ENCODE results near the gene SH3BP5L.
"Not testable (repeated sequence)": the region's sequence is repeated elsewhere in the genome, so short reads cannot be mapped to it uniquely, and the experiment has no call there.

SH3BP5L gene

DNA sequence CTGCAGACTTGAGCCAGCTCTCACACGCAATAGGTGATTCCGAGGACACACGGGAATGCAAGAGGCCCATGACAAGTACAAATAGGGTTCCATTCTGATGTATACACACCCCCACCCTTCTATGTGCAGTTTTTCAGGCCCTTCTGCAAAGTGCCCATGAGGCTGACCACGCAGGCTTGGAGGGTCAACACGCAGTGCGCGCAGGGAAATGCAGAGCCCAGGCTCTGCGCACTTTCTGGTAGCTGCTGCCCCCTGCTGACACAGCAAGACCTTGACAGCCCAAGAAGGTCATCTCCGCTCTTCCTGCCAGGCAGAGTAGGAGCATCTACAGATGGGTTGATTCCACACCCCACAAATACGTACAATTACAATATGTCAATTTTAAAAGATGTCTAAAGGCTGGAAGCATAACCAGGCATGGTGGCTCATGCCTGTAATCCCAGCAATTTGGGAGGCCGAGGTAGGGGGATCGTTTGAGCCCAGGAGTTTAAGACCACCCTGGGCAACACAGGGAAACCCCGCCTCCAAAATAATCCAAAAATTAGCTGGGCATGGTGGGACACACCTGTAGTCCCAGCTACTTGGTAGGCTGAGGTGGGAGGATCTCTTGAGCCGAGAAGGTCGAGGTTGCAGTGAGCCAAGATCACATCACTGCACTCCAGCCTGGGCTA lies 18.5 kb downstream of the SH3BP5L start:
- no peak for FAIRE-seq

DNA sequence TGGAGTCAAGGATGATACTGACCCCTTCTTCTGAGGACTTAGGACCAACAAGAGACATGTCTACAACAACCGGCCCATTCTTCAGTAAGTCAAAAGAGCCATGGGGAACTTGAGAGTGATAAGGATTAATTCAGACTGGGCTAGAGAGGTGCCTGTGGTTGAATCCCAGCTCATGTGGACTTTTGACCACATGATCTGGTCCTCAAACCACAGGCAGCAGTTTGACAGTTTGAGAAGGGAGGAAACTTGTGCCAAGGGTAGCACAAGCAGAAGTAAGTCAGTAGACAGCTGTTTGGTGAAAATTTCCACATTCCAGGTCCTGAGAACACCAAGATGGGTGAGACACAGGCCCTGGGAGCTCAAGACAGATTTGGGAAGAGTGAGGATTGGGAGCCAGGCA lies 19.8 kb downstream of the SH3BP5L start:
- no peak for FAIRE-seq

DNA sequence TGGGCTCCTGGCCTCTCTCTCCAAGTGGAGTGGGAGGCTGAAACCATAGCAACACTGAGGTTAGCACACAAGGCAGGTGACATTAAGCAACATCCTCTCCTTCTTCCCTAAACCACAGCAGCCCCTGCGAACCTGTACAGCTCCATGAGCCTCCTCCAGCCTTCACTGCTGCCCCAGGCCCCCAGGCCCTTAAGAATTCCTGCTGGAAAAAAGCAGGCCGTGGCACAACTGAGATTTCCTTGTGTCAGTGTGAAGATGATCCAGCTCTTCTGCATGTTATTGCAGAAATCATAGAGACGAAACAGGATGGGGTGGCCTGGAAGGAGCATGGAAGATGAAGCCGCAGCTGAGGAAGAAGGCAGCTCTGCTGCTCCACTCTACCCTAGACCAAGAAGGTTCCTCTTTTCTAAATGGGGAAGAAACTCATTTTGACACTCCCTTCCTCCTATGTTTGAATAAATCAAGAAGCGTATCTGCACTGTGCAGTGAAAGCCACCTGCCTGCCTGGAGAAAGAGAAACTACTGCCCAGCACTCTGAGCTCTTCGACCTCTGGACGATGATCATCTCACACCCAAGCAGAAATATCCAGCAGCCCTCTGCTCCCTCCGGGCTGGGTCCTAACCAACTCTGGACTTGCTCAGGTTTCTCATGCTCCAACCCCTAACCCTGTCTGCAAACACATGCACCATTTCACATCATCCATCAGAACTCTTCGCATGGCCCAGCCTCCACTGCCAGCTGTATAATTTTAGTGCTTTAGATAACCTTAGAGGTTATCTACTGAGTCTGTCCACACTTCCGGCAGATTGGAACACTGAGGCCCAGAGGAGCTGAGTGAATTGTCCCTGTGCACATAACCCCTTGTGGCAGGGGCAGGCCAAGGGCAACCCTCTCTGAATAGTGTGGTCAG lies 20.7 kb downstream of the SH3BP5L start:
- FAIRE-seq = no peak

DNA sequence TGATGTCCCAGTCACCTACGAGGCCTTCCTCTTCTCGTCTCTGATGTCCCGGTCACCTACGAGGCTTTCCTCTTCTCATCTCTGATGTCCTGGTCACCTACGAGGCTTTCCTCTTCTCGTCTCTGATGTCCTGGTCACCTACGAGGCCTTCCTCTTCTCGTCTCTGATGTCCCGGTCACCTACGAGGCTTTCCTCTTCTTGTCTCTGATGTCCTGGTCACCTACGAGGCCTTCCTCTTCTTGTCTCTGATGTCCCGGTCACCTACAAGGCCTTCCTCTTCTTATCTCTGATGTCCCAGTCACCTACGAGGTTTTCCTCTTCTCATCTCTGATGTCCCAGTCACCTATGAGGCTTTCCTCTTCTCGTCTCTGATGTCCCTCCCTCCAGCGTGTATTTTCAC lies 22.2 kb downstream of the SH3BP5L start:
- FAIRE-seq = not testable (repeated sequence)

DNA sequence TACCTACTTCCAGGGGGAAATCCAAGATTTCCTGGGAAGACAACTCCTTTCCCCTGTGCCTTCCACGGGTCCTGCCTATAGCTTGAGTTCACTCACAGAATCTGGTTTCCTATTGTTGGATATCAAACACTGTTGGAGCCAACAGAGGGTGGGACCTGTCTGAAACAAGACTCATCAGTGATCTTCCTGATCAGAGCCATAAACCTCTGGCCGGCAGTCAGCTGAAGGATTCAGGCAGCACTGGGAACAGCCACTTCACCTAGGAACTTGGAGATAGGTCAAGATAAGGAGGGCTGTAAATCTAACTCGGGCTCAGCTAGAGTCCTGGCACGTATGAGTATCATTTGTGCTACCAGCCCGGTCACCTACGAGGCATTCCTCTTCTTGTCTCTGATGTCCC lies 23.3 kb downstream of the SH3BP5L start:
- FAIRE-seq = no peak

DNA sequence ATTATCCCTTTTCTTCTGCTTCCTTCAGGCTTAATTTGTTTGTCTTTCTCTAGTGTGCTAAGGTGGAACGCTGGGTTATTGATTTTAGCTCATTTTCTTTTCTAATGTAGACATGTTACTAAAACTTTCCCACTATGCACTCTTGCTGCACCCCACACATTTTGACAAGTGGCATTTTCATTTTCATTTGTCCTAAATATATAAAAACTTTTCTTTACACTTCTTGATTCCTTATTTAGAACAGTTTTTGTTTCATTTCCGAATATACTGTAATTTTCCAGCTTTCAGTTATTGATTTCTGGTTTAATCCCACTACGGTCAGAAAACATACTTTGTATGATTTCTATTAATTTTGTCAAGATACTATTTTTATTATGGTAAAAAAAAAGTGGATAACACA lies 25.3 kb downstream of the SH3BP5L start:
- FAIRE-seq = no peak

DNA sequence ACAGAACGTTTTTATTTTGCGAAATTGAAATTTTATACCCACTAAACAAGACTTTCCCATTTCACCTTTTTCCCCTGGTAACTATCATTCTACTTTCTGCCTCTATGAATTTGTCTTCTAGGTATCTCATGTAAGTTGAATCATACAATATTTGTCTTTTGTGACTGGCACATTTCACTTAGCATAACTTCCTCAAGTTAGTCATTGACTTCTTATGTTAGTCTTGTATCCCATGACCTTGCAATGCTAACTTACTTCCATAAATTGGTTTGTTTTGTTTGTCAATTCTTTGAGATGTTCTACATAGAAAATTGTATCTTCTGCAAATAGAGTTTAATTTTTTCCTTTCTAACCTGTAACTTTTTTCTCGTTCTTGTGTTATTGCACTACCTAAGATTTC lies 26.9 kb downstream of the SH3BP5L start:
- no peak for FAIRE-seq

DNA sequence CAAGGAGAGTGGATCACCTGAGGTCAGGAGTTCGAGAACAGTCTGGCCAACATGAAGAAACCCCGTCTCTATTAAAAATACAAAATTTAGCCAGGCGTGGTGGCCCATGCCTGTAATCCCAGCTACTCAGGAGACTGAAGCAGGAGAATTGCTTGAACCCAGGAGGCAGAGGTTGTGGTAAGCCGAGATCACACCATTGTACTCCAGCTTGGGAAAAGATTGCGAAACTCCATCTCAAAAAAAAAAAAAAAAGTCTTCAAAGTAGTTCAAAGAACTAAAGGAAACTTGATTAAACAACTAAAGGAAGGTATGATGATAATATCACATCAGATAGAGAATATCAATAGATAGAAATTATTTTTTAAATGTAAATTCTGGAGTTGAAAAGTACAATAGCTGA lies 31.1 kb downstream of the SH3BP5L start:
- not testable (repeated sequence) for FAIRE-seq

DNA sequence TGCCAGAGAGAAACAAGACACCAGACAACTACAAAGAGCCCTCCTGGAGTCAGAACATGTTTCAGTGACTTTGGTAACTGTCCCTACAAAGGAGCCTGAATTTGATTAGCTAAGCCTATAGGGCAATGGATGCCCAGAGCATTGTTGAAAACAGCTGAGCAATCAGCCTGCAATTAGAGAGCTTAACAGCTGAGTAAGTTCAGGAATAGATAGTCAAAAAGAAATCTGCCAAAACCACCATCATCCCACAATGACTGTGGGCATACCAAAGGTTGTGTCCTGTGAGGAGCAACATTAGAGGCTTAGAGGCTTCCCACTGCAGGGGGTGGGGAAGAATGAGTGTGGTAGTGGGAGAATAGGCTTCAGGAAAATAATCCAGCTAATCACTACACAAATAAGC lies 32.1 kb downstream of the SH3BP5L start:
- FAIRE-seq = no peak

DNA sequence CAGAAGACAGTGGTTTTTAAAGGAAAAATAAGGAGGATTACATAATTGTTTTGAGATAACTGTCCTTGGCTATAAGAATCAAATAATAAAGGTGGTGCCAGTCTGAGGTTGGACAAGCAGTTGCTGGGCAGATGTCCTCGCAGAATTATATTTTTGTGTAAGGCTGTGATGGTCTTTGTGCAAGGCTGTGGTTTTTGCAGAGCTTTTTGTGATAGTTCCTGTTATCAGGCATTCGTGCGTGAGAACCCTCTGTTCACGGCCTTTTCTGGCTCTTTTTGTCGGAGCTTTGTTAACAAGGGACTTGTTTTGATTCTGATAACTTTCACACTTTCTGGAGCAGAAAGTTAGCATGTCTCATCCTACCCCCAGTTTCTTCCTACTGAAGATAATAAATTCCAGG lies 33.4 kb downstream of the SH3BP5L start:
- FAIRE-seq = no peak

DNA sequence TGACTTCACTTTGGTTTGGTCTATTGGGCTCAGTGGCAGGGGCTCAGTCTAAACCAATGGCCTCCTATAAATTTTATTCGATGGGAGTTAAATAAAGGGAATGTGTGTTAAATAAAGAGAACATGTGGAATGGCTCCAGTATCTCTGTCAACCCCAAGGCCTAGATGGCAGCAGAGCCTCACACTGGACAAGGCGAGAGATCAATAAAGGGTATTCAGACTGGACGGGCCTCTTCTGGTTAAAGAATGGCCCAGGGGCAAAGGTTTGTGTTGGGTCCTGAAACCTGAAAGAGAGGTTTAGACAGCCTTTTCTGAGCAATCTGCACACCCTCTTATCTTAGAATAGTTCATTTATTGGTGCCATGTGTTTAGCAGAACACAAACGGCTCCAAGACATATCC lies 34.7 kb downstream of the SH3BP5L start:
- FAIRE-seq = no peak

DNA sequence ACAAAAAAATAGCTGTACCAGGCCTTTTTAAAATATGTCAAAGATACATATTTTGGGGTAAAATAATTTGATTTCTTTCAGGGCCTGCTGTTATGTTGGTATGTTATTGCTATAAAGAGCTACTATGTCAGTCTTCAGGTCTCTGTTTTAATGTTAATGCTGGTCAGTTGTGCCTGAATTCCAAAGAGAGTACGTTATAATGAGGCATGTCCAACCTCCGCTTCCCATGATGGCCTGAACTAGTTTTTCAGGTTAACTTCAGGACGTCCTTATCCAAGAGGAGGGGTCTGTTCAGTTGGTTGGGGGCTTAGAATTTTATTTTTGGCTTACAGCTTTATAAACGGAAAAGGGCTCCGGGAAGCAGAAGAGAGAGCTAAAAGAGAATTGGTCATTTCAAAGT lies 35.3 kb downstream of the SH3BP5L start:
- no peak for FAIRE-seq

DNA sequence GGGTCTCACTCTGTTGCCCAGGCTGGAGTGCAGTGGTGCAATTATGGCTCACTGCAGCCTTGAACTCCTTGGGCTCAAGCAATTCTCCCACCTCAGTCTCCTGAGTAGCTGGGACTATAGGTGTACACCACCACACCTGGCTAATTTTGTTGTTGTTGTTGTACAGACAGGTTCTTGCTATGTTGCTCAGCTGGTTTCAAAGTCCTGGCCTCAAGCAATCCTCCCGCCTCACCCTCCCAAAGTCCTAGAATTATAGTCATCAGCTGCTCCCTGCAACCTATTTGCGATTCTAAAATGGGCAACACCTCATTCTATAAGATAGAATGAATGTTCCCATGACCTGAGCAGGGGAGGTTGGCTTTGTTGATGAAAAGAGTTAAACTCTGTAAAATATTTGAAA lies 36.4 kb downstream of the SH3BP5L start:
- not testable (repeated sequence) for FAIRE-seq

DNA sequence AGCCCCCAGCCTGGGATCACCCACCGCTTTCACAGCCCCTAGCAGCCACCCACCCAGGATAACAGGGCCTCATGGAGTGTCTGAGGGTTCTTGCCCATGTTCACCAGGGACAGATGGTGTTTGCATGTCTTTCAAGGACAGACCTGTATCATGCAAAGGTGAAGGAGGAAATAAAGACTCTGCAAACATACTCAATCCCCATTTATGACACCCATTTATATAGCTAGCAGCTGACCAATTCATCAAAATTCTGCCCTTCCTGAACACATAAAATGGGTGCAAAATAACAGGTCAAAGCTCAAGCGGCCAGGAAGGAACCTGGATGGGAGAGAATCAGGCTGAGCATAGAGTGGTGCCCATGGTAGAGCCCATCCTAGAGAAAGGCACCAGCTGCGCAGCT lies 37.4 kb downstream of the SH3BP5L start:
- no peak for FAIRE-seq

DNA sequence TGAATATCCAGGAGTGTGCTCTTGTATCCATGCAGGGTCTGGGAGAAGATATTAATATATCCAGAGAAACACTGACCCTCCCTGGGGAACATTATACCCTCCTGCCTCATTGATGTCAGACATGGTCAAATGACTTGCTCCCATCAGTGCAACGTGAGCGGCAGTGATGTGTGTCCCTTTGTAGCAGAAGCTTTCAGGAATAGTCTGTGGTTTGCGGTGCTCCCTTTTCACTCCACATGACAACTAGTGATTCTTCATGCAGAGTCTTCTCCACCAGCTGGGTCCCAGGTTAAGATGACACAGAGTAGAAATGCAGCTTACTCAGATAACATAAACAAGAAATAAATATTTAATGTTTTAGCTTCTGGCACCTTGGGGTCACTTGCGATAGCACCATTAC lies 38.3 kb downstream of the SH3BP5L start:
- no peak for FAIRE-seq

DNA sequence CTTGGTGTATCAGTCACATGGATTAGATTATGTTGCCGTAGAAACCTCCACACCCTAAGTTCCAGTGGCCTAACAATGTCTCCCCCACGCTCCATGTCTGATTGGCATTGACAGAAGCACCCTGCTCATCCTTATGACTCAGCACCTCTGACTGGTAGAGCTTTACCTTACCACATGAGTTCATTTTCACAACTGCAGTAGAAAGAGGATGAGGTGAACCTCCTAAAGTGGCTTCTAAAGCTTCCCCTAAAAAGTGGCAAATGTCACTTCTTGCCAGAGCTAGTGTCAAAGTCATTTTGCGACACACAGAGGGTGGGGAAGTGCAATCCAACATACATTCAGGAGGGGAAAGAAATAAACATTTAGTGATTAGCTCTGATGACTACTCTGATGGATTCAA lies 39.6 kb downstream of the SH3BP5L start:
- FAIRE-seq = no peak

DNA sequence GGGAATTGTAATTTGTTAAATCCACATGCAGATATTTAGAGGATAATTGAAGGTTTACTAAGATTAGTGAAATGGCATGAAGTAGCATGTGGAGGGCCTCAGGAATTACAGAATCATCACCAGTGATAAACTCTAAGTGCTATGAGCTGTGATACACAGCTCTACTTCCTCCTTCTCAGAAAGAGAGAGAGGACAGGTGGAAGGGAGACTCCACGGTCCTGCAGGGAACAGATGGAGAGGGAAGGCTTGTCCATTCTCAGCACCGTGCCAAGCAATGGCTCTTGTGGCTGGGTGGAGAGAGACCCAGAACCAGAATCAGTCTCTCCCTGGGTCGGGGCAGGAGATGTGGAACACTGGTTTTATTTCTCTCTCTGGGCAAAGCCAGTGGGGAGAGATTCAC lies 42.3 kb downstream of the SH3BP5L start:
- FAIRE-seq = no peak

DNA sequence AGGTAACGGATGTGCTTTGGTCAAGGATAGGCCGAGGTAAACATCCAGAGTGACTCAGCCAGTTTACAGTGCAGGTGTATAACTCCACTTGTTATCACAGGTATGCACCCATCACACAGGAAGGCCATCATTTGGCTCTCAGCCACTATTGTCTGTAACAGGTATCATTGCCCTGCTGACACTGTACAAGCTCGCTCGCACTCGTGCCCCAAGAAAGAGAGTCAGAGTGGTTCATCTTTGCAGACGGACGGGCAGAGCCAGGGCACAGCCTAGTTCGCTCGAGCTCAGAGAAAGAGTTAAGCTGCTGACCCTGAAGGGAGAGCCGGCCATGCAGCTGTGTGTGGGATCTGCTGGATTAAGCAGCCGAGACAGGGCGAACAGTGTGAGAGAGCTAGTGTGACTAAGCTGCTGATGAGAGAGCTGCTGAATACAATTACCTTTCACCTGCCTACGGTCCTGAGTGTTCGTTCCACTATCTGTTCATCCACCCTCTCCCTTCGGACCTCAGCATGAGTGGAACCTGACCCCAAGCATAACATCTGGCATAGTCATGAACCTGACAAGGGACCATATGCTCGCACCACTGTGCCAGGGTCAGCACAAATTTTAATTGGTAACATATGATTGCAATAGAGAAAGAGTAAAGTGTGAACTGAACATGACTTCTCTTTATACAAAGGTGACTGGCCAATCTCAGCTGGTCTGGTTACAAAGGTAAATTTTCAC lies 43.1 kb downstream of the SH3BP5L start:
- no peak for FAIRE-seq

DNA sequence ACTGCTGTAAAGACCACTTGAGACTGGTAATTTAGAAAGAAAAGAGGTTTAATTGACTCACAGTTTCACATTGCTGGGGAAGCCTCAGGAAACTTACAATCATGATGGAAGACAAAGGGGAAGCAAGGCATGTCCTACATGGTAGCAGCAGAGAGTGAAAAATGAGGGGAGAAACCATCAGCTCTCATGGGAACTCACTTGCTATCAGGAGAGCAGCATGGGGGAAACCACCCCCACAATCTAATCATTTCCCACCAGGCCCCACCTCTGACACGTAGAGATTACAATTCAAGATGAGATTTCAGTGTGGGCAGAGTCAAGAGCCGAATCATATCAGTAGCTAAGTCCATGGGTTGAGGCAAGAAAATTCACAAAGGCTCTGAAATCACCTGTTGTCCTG lies 46.4 kb downstream of the SH3BP5L start:
- FAIRE-seq = no peak

DNA sequence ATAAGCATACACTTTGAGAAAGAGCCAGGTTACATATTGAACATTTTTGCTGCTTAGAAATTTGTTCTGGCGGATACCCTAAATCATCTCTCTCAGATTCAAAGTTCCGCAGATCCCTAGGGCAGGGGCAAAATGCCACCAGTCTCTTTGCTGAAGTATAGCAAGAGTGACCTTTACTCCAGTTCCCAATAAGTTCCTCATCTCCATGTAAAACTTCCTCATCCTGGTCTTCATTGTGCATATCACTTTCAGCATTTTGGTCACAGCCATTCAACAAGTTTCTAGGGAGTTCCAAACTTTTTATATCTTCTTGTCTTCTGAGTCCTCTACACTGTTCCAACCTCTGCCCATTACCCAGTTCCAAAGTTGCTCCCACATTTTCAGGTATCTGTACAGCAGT lies 46.8 kb downstream of the SH3BP5L start:
- no peak for FAIRE-seq

DNA sequence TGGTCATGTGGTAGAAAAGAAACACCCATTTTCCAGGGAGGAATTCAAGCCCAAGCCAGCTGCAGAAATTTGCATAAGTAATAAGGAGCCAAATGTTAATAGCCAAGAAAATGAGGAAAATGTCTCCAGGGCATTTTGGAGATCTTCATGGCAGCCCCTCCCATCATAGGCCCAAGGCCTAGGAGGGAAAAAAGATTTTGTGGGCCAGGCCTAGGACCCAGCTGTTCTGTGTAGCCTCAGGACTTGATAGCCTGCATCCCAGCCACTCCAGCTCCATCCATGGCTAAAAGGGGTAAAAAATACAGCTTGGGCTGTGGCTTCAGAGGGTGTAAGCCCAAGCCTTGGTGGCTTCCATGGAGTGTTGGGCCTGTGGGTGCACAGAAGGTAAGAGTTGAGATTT lies 48.7 kb downstream of the SH3BP5L start:
- FAIRE-seq = no peak

DNA sequence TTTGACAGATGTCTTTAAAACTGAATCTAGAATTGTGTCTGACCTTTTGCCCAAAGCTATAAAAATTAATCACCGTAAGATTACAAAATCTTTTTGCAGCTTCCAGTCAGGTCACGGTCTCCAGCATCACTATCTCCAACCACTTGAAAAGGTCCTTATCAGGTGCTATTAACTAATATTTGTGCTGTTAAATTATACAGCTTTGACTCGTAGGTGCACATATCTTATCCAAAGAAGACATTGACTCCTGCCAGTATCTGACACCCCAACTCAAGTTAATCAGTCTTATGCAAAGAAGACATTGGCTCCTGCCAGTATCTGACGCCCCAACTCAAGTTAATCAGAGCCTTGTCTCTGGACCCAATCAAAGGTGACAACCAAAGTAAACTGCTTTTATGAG lies 50.3 kb downstream of the SH3BP5L start:
- FAIRE-seq = no peak

All from G401.6 (cell line).